Measurements from ENCODE around the gene GSTT2.
"Not testable (repeated sequence)": the region's sequence is repeated elsewhere in the genome, so short reads cannot be mapped to it uniquely, and the experiment has no call there.

Gene GSTT2

DNA sequence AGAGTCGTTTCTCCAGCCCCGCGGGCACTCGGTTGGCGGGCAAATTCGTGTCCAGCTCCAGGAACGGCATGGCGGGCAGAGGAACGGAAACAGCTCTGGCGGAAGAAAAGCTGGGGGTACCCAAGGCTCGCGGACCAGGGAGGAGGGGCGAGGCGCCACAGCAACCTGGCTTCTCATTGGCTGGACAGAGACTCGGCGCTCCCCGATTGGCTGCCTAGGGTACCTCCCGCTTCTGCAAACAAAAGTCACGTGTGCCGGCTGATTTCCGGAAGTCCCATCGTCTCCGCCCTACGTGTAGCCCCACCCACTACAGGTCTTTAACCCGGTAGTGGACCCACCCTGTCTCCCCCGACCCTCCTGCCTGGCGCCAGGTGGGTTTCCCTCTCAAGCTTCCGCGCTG, 5.6 kb upstream of the GSTT2 start, which contains the start of gene DDT:
Gene DDT, minus strand, starts transcription at position 97 of the 400 bp plus-strand sequence. Its CDS starts 27 bp downstream, at position 70.
- H3K27ac ChIP-seq (ENCODE audit: low read depth, low read length); H3K9ac ChIP-seq (ENCODE audit: low read depth in 1 of 2, low read length in 2 of 2); H3K27me3 ChIP-seq (ENCODE audit: control insufficient read depth in 1 of 2, insufficient read depth in 2 of 2, low read length in 2 of 2); H3K9me3 ChIP-seq (ENCODE audit: control insufficient read depth in 1 of 2, low read length in 2 of 2); H3K4me3 ChIP-seq (ENCODE audit: low read depth in 1 of 2, low read length in 2 of 2): not testable (repeated sequence)
- Histone ChIP-seq H3K4me1 (ENCODE audit: control insufficient read depth in 1 of 2, insufficient read depth in 2 of 2, low read length in 2 of 2) (peaks cover 0 to 17% of the 10 kb centered on the region in 2 donors), H3K36me3 (ENCODE audit: control insufficient read depth in 1 of 2, insufficient read depth in 2 of 2, low read length in 2 of 2) (peaks cover 22 to 26% of the 10 kb centered on the region in 2 donors)

DNA sequence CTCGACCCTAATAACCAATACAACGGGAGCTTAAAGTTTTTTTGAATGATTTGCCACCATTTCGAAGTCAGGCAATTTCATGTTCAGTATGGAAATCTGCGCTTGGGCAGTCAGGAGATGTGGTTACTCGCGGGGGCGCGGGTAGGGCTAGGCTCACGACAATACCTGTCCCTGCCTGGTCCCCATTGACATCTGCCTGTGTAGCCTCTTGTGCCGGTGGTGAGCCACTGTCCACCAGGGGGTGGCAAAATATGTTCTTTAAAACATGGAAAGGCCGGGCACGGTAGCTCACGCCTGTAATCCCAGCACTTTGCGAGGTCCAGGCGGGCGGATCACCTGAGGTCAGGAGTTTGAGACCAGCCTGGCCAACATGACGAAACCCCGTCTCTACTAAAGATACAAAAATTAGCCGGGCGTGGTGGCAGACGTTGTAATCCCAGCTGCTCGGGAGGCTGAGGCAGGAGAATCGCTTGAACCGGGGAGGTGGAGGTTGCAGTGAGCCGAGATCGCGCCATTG, 5.0 kb upstream of the GSTT2 start:
- Histone ChIP-seq H3K4me1 (ENCODE audit: control insufficient read depth in 1 of 2, insufficient read depth in 2 of 2, low read length in 2 of 2) (peaks cover 0 to 14% of the 10 kb centered on the region in 2 donors), H3K36me3 (ENCODE audit: control insufficient read depth in 1 of 2, insufficient read depth in 2 of 2, low read length in 2 of 2) (peaks cover 20 to 21% of the 10 kb centered on the region in 2 donors)
- not testable (repeated sequence) for H3K9me3 ChIP-seq (ENCODE audit: control insufficient read depth in 1 of 2, low read length in 2 of 2); H3K27me3 ChIP-seq (ENCODE audit: control insufficient read depth in 1 of 2, insufficient read depth in 2 of 2, low read length in 2 of 2); H3K4me3 ChIP-seq (ENCODE audit: low read depth in 1 of 2, low read length in 2 of 2); H3K27ac ChIP-seq (ENCODE audit: low read depth, low read length); H3K9ac ChIP-seq (ENCODE audit: low read depth in 1 of 2, low read length in 2 of 2)

- not testable (repeated sequence) for H3K9ac ChIP-seq (ENCODE audit: low read depth in 1 of 2, low read length in 2 of 2); H3K27me3 ChIP-seq (ENCODE audit: control insufficient read depth in 1 of 2, insufficient read depth in 2 of 2, low read length in 2 of 2); H3K27ac ChIP-seq (ENCODE audit: low read depth, low read length); H3K4me1 ChIP-seq (ENCODE audit: control insufficient read depth in 1 of 2, insufficient read depth in 2 of 2, low read length in 2 of 2); H3K4me3 ChIP-seq (ENCODE audit: low read depth in 1 of 2, low read length in 2 of 2); H3K9me3 ChIP-seq (ENCODE audit: control insufficient read depth in 1 of 2, low read length in 2 of 2); H3K36me3 ChIP-seq (ENCODE audit: control insufficient read depth in 1 of 2, insufficient read depth in 2 of 2, low read length in 2 of 2)
Observed at GRCh38 chr22:23977304-23977703, 2.6 kb upstream of the GSTT2 start.

DNA sequence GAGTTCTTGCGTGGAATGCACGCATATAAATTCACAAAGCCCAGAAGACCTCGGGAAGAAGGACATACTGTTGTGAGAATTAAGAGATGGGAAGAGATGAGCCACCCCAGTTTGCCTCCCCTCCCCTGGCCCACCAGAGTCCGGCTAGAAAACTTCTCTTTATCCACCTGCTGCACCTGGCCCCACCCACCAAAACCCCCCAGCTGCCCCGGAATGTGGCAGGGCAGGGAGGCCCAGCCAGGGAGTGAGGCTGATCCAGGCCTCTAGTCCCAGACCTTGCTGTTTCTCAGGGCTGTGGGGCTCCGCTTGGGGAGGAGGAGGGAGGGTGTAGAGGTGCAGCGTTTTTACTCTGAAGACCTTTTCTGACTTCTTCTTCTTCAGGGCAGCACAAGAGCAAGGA, 633 bp downstream of the GSTT2 start:
- not testable (repeated sequence) for H3K27me3 ChIP-seq (ENCODE audit: control insufficient read depth in 1 of 2, insufficient read depth in 2 of 2, low read length in 2 of 2); H3K27ac ChIP-seq (ENCODE audit: low read depth, low read length); H3K9ac ChIP-seq (ENCODE audit: low read depth in 1 of 2, low read length in 2 of 2); H3K4me3 ChIP-seq (ENCODE audit: low read depth in 1 of 2, low read length in 2 of 2); H3K9me3 ChIP-seq (ENCODE audit: control insufficient read depth in 1 of 2, low read length in 2 of 2); H3K36me3 ChIP-seq (ENCODE audit: control insufficient read depth in 1 of 2, insufficient read depth in 2 of 2, low read length in 2 of 2); H3K4me1 ChIP-seq (ENCODE audit: control insufficient read depth in 1 of 2, insufficient read depth in 2 of 2, low read length in 2 of 2)

DNA sequence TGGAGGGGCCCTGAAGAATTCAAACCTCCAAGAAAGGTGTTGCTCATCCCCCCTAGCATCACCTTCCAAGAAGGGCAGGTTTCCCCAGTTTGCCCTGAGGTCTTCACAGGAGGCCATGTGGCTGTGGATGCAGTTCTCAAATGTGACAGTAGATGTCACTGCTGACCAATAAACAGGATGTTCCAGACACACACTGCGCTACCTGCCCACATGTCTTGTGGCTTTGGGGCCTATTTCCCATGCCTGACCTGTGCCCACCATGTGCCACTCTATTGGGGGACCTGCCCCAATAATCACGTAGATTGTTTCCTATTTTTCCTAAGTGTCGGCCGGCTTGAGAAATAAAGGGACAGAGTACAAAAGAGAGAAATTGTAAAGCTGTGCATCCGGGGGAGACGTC, 4.5 kb downstream of the GSTT2 start:
- Histone ChIP-seq H3K27ac (ENCODE audit: low read depth, low read length) (no peak overlapping the region), H3K27me3 (ENCODE audit: control insufficient read depth in 1 of 2, insufficient read depth in 2 of 2, low read length in 2 of 2) (no peaks in the 10 kb centered on the region), H3K4me3 (ENCODE audit: low read depth in 1 of 2, low read length in 2 of 2) (no peak overlapping the region)

DNA sequence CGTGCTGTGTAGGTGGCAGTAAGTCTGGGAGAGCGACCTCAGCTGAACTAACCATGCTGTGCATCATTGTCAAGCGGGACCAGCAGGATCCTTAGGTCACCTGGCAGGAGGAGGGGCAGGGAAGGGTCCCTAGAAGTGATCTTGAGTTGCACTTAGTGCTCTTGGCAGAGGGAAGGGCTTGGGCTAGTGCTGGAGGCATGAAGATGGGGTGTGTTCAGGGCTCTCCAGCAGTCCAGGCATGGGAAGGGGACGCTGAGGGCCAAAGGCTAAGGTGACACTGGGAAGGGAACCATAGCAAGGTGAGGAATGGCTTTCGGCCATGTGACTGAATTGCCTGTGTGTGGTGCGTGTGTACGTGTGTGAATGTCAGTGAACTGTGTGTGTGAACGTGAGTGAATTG, 6.2 kb downstream of the GSTT2 start:
- not testable (repeated sequence) for H3K27ac ChIP-seq (ENCODE audit: low read depth, low read length); H3K9me3 ChIP-seq (ENCODE audit: control insufficient read depth in 1 of 2, low read length in 2 of 2); H3K9ac ChIP-seq (ENCODE audit: low read depth in 1 of 2, low read length in 2 of 2); H3K36me3 ChIP-seq (ENCODE audit: control insufficient read depth in 1 of 2, insufficient read depth in 2 of 2, low read length in 2 of 2); H3K4me3 ChIP-seq (ENCODE audit: low read depth in 1 of 2, low read length in 2 of 2); H3K4me1 ChIP-seq (ENCODE audit: control insufficient read depth in 1 of 2, insufficient read depth in 2 of 2, low read length in 2 of 2); H3K27me3 ChIP-seq (ENCODE audit: control insufficient read depth in 1 of 2, insufficient read depth in 2 of 2, low read length in 2 of 2)

More for the DNA sequence above, 4.5 kb downstream of the GSTT2 start:
- H3K4me1 ChIP-seq (ENCODE audit: control insufficient read depth in 1 of 2, insufficient read depth in 2 of 2, low read length in 2 of 2): no peaks in the 10 kb centered on the region
- H3K9me3 ChIP-seq (ENCODE audit: control insufficient read depth in 1 of 2, low read length in 2 of 2): no peaks in the 10 kb centered on the region
- H3K9ac ChIP-seq (ENCODE audit: low read depth in 1 of 2, low read length in 2 of 2): no peak overlapping the region
- no peaks in the 10 kb centered on the region for H3K36me3 ChIP-seq (ENCODE audit: control insufficient read depth in 1 of 2, insufficient read depth in 2 of 2, low read length in 2 of 2)

- not testable (repeated sequence) for H3K9me3 ChIP-seq (ENCODE audit: control insufficient read depth in 1 of 2, low read length in 2 of 2); H3K36me3 ChIP-seq (ENCODE audit: control insufficient read depth in 1 of 2, insufficient read depth in 2 of 2, low read length in 2 of 2); H3K27me3 ChIP-seq (ENCODE audit: control insufficient read depth in 1 of 2, insufficient read depth in 2 of 2, low read length in 2 of 2); H3K4me1 ChIP-seq (ENCODE audit: control insufficient read depth in 1 of 2, insufficient read depth in 2 of 2, low read length in 2 of 2); H3K27ac ChIP-seq (ENCODE audit: low read depth, low read length); H3K9ac ChIP-seq (ENCODE audit: low read depth in 1 of 2, low read length in 2 of 2); H3K4me3 ChIP-seq (ENCODE audit: low read depth in 1 of 2, low read length in 2 of 2)
Observed at GRCh38 chr22:23986538-23987178, 6.7 kb downstream of the GSTT2 start.

DNA sequence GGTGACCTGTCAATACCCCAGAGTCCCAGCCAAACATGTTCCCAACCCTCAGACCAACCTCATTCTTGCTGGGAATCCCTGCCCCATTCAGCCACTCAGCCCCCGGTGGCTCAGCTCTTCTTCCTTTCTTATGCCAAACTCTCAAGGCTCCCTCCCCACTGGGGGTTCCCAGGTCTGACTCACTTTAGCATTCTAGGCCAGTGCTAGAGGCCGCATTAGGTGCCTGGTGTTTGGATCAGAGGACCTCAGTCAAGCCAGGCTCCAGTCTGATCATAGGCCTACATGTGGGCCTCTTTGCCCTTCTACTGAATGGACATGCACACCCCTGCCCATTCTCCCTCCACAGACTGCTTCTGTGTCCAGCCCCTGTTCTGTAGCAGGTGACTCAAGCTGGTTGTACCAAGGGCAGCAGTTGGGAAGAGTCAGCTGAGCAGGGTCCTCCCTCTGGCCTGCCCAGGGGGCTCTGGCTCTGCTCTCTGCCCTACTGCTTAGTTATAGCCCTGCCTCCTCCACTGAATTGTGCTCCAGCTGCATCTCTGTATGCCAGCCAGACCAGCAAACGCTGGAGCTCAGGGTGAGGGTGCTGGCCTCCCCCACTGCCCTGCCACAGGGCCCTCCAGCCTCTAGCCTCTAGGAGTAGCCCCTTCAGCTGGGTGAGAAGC, 9.8 kb downstream of the GSTT2 start:
- not testable (repeated sequence) for H3K36me3 ChIP-seq (ENCODE audit: control insufficient read depth in 1 of 2, insufficient read depth in 2 of 2, low read length in 2 of 2); H3K27ac ChIP-seq (ENCODE audit: low read depth, low read length); H3K27me3 ChIP-seq (ENCODE audit: control insufficient read depth in 1 of 2, insufficient read depth in 2 of 2, low read length in 2 of 2); H3K4me3 ChIP-seq (ENCODE audit: low read depth in 1 of 2, low read length in 2 of 2); H3K9ac ChIP-seq (ENCODE audit: low read depth in 1 of 2, low read length in 2 of 2); H3K9me3 ChIP-seq (ENCODE audit: control insufficient read depth in 1 of 2, low read length in 2 of 2); H3K4me1 ChIP-seq (ENCODE audit: control insufficient read depth in 1 of 2, insufficient read depth in 2 of 2, low read length in 2 of 2)

DNA sequence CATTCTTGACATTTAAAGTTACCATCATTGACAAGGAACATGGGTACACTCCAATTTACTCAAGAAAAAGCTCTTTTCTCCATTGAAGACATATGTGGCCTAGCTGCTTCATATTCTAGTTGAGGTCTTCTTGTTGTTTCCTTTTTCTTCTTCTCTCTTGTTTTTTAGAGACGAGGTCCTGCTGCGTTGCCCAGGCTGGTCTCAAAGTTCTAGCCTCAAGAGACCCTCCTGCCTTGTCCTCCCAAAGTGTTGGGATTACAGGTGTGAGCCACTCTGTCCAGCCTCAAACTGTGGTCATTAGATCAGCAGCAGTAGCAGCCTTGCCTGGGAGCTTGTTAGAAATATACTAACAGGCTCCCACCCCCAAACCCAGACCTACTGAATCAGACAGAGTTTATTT, 13.1 kb downstream of the GSTT2 start:
- not testable (repeated sequence) for H3K9ac ChIP-seq (ENCODE audit: low read depth in 1 of 2, low read length in 2 of 2); H3K4me1 ChIP-seq (ENCODE audit: control insufficient read depth in 1 of 2, insufficient read depth in 2 of 2, low read length in 2 of 2); H3K9me3 ChIP-seq (ENCODE audit: control insufficient read depth in 1 of 2, low read length in 2 of 2); H3K27ac ChIP-seq (ENCODE audit: low read depth, low read length); H3K4me3 ChIP-seq (ENCODE audit: low read depth in 1 of 2, low read length in 2 of 2); H3K27me3 ChIP-seq (ENCODE audit: control insufficient read depth in 1 of 2, insufficient read depth in 2 of 2, low read length in 2 of 2); H3K36me3 ChIP-seq (ENCODE audit: control insufficient read depth in 1 of 2, insufficient read depth in 2 of 2, low read length in 2 of 2)

GRCh38 chr22:23993581-23994177, 13.7 kb downstream of the GSTT2 start:
- not testable (repeated sequence) for H3K27ac ChIP-seq (ENCODE audit: low read depth, low read length); H3K4me3 ChIP-seq (ENCODE audit: low read depth in 1 of 2, low read length in 2 of 2); H3K4me1 ChIP-seq (ENCODE audit: control insufficient read depth in 1 of 2, insufficient read depth in 2 of 2, low read length in 2 of 2); H3K9me3 ChIP-seq (ENCODE audit: control insufficient read depth in 1 of 2, low read length in 2 of 2); H3K9ac ChIP-seq (ENCODE audit: low read depth in 1 of 2, low read length in 2 of 2); H3K36me3 ChIP-seq (ENCODE audit: control insufficient read depth in 1 of 2, insufficient read depth in 2 of 2, low read length in 2 of 2); H3K27me3 ChIP-seq (ENCODE audit: control insufficient read depth in 1 of 2, insufficient read depth in 2 of 2, low read length in 2 of 2)
